HG03103 (cell line): ENCODE data around the gene DNAH12.
"Not testable (repeated sequence)": the region's sequence is repeated elsewhere in the genome, so short reads cannot be mapped to it uniquely, and the experiment has no call there.

Experiments
- ATAC-seq: cut with Tn5 transposase; IDR thresholded peaks from one replicate; pipeline ENCODE4 v1.9.1; 2021; ENCODE audit warnings: low read depth; ENCODE audit not compliant: unreplicated experiment

The DNAH12 gene

GRCh38 chr3:57530071-57530608 is 14.0 kb downstream of the DNAH12 start:
- no peak for ATAC-seq

GRCh38 chr3:57518276-57518915 is 25.7 kb downstream of the DNAH12 start:
- no peak for ATAC-seq

GRCh38 chr3:57512166-57512565 is 32.0 kb downstream of the DNAH12 start:
- no peak for ATAC-seq

- ATAC-seq: no peak
These were observed 38.2 kb downstream of the DNAH12 start for GRCh38 chr3:57505901-57506300.

GRCh38 chr3:57500506-57500905 is 43.6 kb downstream of the DNAH12 start:
- no peak for ATAC-seq

GRCh38 chr3:57497904-57498303 is 46.2 kb downstream of the DNAH12 start:
- no peak for ATAC-seq

- no peak for ATAC-seq
These were observed 59.6 kb downstream of the DNAH12 start for GRCh38 chr3:57484563-57484962.

- ATAC-seq: not testable (repeated sequence)
These were observed 67.0 kb downstream of the DNAH12 start for GRCh38 chr3:57477193-57477592.

- no peak for ATAC-seq
These were observed 79.3 kb downstream of the DNAH12 start for GRCh38 chr3:57464801-57465200.

GRCh38 chr3:57464011-57464410 is 80.1 kb downstream of the DNAH12 start:
- no peak for ATAC-seq

- no peak for ATAC-seq
These were observed 92.8 kb downstream of the DNAH12 start for GRCh38 chr3:57451150-57451846.

GRCh38 chr3:57449276-57449847 is 94.8 kb downstream of the DNAH12 start:
- not testable (repeated sequence) for ATAC-seq

GRCh38 chr3:57448489-57448888 is 95.7 kb downstream of the DNAH12 start:
- ATAC-seq: not testable (repeated sequence)

GRCh38 chr3:57446318-57446841 is 97.8 kb downstream of the DNAH12 start:
- ATAC-seq: no peak

- no peak for ATAC-seq
These were observed 99.7 kb downstream of the DNAH12 start for GRCh38 chr3:57444469-57444868.

GRCh38 chr3:57440144-57440543 is 104.0 kb downstream of the DNAH12 start:
- not testable (repeated sequence) for ATAC-seq

- not testable (repeated sequence) for ATAC-seq
These were observed 105.7 kb downstream of the DNAH12 start for GRCh38 chr3:57438460-57438859.

- ATAC-seq: no peak
These were observed 107.9 kb downstream of the DNAH12 start for GRCh38 chr3:57436195-57436761.

- ATAC-seq: no peak
These were observed 110.1 kb downstream of the DNAH12 start for GRCh38 chr3:57434041-57434440.

GRCh38 chr3:57423335-57423734 is 120.8 kb downstream of the DNAH12 start:
- no peak for ATAC-seq

- ATAC-seq: no peak
These were observed 122.8 kb downstream of the DNAH12 start for GRCh38 chr3:57421336-57421735.
